Breast epithelium (tissue), 4 donors: Measurements from ENCODE around the gene ANKRD33. TPM values are rescaled to one million over a fixed set of nuclear protein-coding genes. Genes with fewer than 3 reads are reported as not detected.
A peak's percentile ranks its signal among the peaks of the same experiment; 100 is the strongest.

Experiments
- DNase-seq, 2 donors: peaks; one replicate each; pipeline ENCODE4 v3.0.0-alpha.2; 2019; ENCODE audit warnings: low spot score in 2 of 2
- H3K27ac ChIP-seq, 2 donors: fragments of 200-600 bp; sonication (generic) in 1 of 2; one replicate each; pipeline ENCODE4 v1.5.1; 2016 to 2019; ENCODE audit warnings: mild to moderate bottlenecking in 1 of 2
- H3K27me3 ChIP-seq, 2 donors: fragments of 200-600 bp; sonication (generic) in 1 of 2; one replicate each; pipeline versions ENCODE4 v1.5.1 to v1.6.0; 2017 to 2019; ENCODE audit warnings: control low read depth in 1 of 2, mild to moderate bottlenecking in 1 of 2
- H3K36me3 ChIP-seq: fragments of 200-600 bp; one replicate; pipeline ENCODE4 v1.5.1; 2019
- H3K4me1 ChIP-seq, 2 donors: fragments of 200-600 bp; sonication (generic); one replicate each; pipeline ENCODE4 v1.5.1; 2016 to 2019; ENCODE audit warnings: control low read depth in 1 of 2
- H3K4me3 ChIP-seq, 3 donors: fragments of 200-600 bp; sonication (generic); 1 replicate in 2 of 3; 2 replicates in 1 of 3; pipeline ENCODE4 v1.5.1; 2016 to 2019; ENCODE audit warnings: mild to moderate bottlenecking in 3 of 3, moderate library complexity in 2 of 3
- H3K9me3 ChIP-seq, 2 donors: fragments of 200-600 bp; sonication (generic) in 1 of 2; one replicate each; pipeline ENCODE4 v1.5.1; 2016 to 2019; ENCODE audit warnings: control low read depth in 1 of 2
- CTCF ChIP-seq, 3 donors: fragments of 450-650 bp; IDR thresholded peaks; one replicate each; pipeline ENCODE4 v1.5.1; 2016 to 2017; ENCODE audit warnings: antibody characterized with exemption in 3 of 3, mild to moderate bottlenecking in 3 of 3, moderate library complexity in 3 of 3
- POLR2A ChIP-seq: fragments of 450-650 bp; IDR thresholded peaks from one replicate; pipeline ENCODE4 v1.6.1; 2016; ENCODE audit warnings: antibody characterized with exemption, mild to moderate bottlenecking, moderate library complexity
- POLR2AphosphoS5 ChIP-seq, 3 donors: sonication (generic); formaldehyde crosslinking; IDR thresholded peaks; one replicate each; pipeline ENCODE4 v1.6.1; 2017; ENCODE audit warnings: antibody characterized with exemption in 3 of 3
- intact Hi-C: fragments of 100-400 bp; cut with DNase I; formaldehyde crosslinking; loops from one replicate; pipeline ENCODE4 v1.15.1; 2023; ENCODE audit warnings: low total_unique reads
- total RNA-seq, 3 donors: library from RNA; depleted of rRNA; stranded (reverse); fragments of >200 nt; gene quantifications; one replicate each; pipeline ENCODE4 v1.1.0, GENCODE V29; 2016

Gene ANKRD33
- total RNA-seq, 3 donors from 2014 or later, result not detected

GRCh38 chr12:51922146-51922545 is 34.2 kb downstream of the ANKRD33 start:
- no peak for TF ChIP-seq POLR2A
- TF ChIP-seq CTCF (IDR thresholded peaks at IDR 0.05), result no peak
- TF ChIP-seq POLR2AphosphoS5 (IDR thresholded peaks at IDR 0.05), result no peak
- Histone ChIP-seq H3K9me3 (no peaks in the 10 kb centered on the region), H3K27me3 (no peaks in the 10 kb centered on the region), H3K4me3 (no peak overlapping the region), H3K36me3 (no peaks in the 10 kb centered on the region), H3K4me1 (peaks cover 0 to 3% of the 10 kb centered on the region in 2 donors), H3K27ac (peak overlapping the region; percentile 68 to 89)
- DNase-seq, result no peak
- intact Hi-C loops, result loop anchor here (5.0 kb wide), 1 partner anchor 890 kb away; no protein-coding TSS in a partner anchor

DNA sequence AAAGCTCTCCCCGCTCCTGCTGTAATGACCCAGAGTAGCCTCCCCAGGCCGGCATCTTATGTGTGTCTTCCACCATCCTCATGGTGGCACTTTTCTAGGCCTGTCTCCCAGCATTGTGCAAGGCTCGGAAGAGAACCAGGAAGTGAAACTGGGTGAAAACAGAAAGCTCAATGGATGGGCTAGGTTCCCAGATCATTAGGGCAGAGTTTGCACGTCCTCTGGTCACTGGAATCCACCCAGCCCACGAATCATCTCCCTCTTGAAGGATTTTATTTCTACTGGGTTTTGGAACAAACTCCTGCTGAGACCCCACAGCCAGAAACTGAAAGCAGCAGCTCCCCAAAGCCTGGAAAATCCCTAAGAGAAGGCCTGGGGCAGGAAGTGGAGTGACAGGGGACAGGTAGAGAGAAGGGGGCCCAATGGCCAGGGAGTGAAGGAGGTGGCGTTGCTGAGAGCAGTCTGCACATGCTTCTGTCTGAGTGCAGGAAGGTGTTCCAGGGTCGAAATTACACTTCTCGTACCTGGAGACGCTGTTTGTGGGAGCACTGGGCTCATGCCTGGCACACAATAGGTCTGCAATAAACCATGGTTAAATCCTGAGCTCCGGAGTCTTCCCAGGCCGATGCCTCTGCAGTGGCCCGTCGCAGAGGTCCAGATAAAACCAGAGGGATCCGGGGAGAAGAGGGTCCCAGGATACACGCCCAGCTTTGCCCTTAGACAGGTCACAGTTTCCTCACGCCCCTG is 35.0 kb downstream of the ANKRD33 start:
- H3K4me1 ChIP-seq, result peaks cover 0 to 3% of the 10 kb centered on the region in 2 donors
- no peaks in the 10 kb centered on the region for H3K36me3 ChIP-seq
- peak in 1 of 2 donors; percentile 62 for DNase-seq
- intact Hi-C loops, result loop anchor here (5.0 kb wide), 1 partner anchor 891 kb away; no protein-coding TSS in a partner anchor
- H3K27ac ChIP-seq, result peak overlapping the region; percentile 68 to 89
- no peaks in the 10 kb centered on the region for H3K27me3 ChIP-seq
- H3K9me3 ChIP-seq, result no peaks in the 10 kb centered on the region
- peak overlapping the region; percentile 7 to 47 (median 17) for H3K4me3 ChIP-seq
- TF ChIP-seq POLR2AphosphoS5 (IDR thresholded peaks at IDR 0.05) (peak; percentile 42 to 65 (median 64)), POLR2A (no peak)

DNA sequence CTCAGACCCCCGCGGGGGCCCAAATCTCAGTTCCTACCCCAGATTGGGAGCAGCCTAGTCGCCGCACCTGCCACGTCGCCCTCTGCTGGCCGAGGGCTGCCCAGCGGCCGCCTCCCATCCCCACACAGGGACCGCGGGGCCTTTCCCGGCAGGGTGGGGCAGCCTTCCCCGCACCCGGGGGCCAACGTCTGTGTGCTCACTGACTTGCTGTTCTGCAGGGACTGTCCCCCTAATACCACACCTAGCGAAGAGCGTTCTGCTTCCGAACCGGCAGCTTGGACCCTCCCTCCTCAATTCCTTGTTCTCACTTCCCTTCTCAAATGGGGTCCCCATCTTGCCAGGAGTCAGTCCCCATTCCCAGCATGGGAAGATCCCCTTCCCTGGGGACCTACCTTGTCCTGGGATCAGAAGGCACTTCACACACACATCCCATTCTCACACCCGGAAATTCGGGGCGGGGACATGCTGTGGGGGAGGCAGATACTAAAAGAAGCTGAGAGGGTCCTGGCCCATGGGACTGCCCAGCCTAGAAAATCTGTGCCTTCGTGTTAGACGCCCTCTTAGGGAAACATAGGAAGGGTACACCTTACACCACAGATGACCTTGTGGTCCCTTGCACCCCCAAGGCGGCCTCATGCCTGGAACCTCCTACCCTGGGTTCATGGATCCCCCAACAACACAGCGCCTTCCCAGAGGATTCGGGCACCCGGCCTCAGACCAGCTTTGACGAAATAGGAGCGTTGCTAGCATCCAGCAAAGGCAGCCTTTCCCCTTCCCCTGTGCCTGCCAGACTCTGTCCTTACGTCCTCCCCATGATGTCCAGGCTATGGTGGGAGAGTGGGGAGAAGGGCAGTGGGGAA is 35.8 kb downstream of the ANKRD33 start:
- Histone ChIP-seq H3K27ac (peak overlapping the region; percentile 68 to 89), H3K4me3 (peak overlapping the region; percentile 7 to 47 (median 17)), H3K9me3 (no peaks in the 10 kb centered on the region), H3K27me3 (no peaks in the 10 kb centered on the region), H3K4me1 (peaks cover 0 to 3% of the 10 kb centered on the region in 2 donors), H3K36me3 (no peaks in the 10 kb centered on the region)
- peak in 1 of 2 donors; percentile 56 for DNase-seq
- no peak for TF ChIP-seq POLR2A
- peak in 2 of 3 donors; percentile 40 to 67 for TF ChIP-seq CTCF (IDR thresholded peaks at IDR 0.05)
- TF ChIP-seq POLR2AphosphoS5 (IDR thresholded peaks at IDR 0.05), result peak in 1 of 3 donors; percentile 21
- intact Hi-C loops, result loop anchor here (5.0 kb wide), 1 partner anchor 891 kb away; no protein-coding TSS in a partner anchor

DNA sequence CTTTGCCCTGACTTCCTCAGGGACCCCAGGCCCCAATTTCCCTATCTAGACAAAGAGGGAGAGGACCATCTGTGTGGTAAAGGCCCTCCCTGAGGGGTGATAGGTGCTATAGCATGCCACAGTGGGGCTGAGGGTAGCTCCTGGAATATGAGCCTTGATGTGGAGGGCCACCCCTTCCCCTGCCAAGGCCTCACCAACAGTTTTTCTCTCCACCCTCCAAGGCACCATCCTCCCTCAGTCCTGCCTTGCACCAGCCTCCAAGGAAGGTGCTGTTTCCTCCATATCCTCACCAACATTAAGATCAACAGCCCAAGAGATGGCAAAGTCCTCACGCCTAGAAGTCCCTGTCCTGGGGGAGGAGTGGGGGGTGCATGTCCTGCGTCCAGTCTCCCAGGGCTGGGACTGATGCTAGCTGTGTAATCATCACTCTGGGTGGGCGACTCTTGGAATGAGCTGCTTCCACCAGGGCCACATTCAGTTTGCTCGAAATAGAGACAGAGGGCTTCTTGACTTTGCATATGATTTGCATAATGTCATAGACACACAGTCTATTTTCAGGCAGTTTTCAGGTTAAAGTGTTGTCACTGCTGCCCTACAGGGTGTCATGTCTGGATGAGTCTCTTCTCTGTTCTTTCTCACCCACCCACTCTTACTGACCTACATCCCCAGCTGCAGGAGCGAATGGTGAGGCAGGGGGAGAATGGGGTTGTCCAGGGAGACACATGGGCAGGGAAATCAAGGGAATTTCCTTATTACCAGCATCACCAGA is 36.8 kb downstream of the ANKRD33 start:
- Histone ChIP-seq H3K4me1 (peaks cover 0 to 3% of the 10 kb centered on the region in 2 donors), H3K36me3 (no peaks in the 10 kb centered on the region), H3K27me3 (no peaks in the 10 kb centered on the region), H3K9me3 (no peaks in the 10 kb centered on the region), H3K27ac (no peak overlapping the region), H3K4me3 (no peak overlapping the region)
- peak in 1 of 2 donors; percentile 33 for DNase-seq
- TF ChIP-seq POLR2AphosphoS5 (IDR thresholded peaks at IDR 0.05), result no peak
- TF ChIP-seq POLR2A, result no peak
- intact Hi-C loops, result loop anchor here (5.0 kb wide), 1 partner anchor 892 kb away; no protein-coding TSS in a partner anchor

DNA sequence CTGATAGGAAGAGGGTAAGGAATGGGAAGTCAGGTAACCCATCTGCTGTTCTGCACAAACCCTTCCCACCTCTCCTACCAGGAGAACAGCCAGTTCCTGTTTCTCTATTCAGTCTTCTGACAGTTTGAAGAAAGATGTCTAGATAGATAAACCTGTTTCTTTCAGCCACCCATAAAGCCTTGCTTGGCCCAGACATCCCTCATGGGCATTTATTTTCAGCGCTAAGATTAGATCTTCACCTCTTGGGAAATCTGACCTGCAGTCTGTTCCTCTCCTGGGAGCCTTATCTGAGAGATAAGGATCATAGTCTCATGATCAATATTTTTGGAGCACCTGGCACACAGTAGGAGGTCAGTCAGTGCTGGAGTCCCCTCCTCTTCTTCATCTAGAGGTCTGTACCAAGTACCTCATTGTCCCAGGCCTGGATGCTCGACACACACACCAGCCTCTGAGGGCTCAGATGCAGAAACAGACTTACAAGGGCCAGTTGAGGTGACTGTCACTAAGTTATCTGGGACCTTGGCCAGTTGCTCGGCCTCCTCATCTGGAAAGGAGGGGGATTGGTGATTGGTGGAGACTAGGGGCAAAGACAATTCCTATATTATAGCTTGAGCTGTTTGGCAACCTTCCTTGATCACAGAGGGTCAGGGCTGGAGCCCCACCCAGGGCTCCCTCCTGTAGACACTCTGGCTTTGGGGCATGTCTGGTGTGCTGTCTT is 37.6 kb downstream of the ANKRD33 start:
- H3K9me3 ChIP-seq, result no peaks in the 10 kb centered on the region
- no peak for TF ChIP-seq POLR2A
- TF ChIP-seq POLR2AphosphoS5 (IDR thresholded peaks at IDR 0.05), result no peak
- TF ChIP-seq CTCF (IDR thresholded peaks at IDR 0.05), result no peak
- H3K27me3 ChIP-seq, result no peaks in the 10 kb centered on the region
- no peak overlapping the region for H3K27ac ChIP-seq
- no peak overlapping the region for H3K4me3 ChIP-seq
- DNase-seq, result no peak
- H3K4me1 ChIP-seq, result peaks cover 0 to 3% of the 10 kb centered on the region in 2 donors
- intact Hi-C loops, result no loop called here
- no peaks in the 10 kb centered on the region for H3K36me3 ChIP-seq
